BJ (cell line): ENCODE measurements around the gene MYO7B. TPM values are rescaled to one million over a fixed set of nuclear protein-coding genes. Genes with fewer than 3 reads are reported as not detected.

Experiments
- CTCF ChIA-PET: fragments of 350-600 bp; formaldehyde crosslinking; extraction: SDS; loops from one replicate; lab custom pipeline; 2021; ENCODE audit warnings: antibody characterized with exemption, inconsistent platforms; lab: Yijun Ruan, JAX
- POLR2A ChIA-PET: fragments of 300-600 bp; sonication (Branson Sonifier 250); formaldehyde crosslinking; extraction: SDS; loops from one replicate; lab custom pipeline; 2021; ENCODE audit warnings: antibody characterized with exemption; lab: Charles Lee
- DNase-seq: peaks from one replicate; pipeline ENCODE4 v3.0.0-alpha.2; 2011; ENCODE audit warnings: low read depth
- H3K27me3 ChIP-seq: 2 replicates; pipeline ENCODE4 v1.6.0; 2011; ENCODE audit warnings: low read length; ENCODE audit not compliant: control insufficient read depth, insufficient read depth
- H3K36me3 ChIP-seq: 2 replicates; pipeline ENCODE4 v1.5.1; 2011; ENCODE audit warnings: low read length; ENCODE audit not compliant: control insufficient read depth, insufficient read depth
- H3K4me3 ChIP-seq: 2 replicates; pipeline ENCODE4 v1.5.1; 2011; ENCODE audit warnings: low read depth, mild to moderate bottlenecking, control low read depth, low read length
- polyA plus RNA-seq: library from polyadenylated mRNA; depleted of rRNA; stranded (reverse); fragments of >200 nt; gene quantifications from 2 replicates; pipeline ENCODE4 v1.2.3, GENCODE V29; 2011
- TF ChIP-seq, protein P1 (sequence below): IDR thresholded peaks from 2 replicates; pipeline ENCODE4 v1.5.1; 2011; ENCODE audit warnings: low read depth, mild to moderate bottlenecking, control low read depth, inconsistent platforms, low read length, moderate library complexity; ENCODE audit not compliant: insufficient read depth

MYO7B gene
- polyA plus RNA-seq, 1 experiment, result 0.36 TPM

DNA sequence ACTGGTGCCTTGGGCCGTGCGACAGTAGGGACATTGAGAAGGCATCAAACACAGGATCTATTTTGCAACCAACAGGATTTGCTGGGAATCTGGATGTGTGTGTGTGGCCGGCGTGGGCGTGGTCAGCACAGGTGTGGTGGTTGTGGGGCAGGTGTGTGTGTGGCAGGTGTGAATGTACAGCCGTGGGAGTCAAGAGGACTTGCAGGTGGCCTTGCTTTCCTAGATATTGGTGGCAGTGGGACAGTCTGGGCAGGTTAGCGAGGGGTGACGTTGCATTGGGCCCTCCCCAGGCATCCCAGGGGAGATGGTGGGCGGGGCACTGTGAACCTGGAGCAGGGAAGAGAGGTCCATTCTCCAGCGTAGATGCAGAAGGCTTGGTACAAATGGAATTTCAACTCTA lies 143.0 kb downstream of the MYO7B start:
- TF ChIP-seq, protein P1, sequence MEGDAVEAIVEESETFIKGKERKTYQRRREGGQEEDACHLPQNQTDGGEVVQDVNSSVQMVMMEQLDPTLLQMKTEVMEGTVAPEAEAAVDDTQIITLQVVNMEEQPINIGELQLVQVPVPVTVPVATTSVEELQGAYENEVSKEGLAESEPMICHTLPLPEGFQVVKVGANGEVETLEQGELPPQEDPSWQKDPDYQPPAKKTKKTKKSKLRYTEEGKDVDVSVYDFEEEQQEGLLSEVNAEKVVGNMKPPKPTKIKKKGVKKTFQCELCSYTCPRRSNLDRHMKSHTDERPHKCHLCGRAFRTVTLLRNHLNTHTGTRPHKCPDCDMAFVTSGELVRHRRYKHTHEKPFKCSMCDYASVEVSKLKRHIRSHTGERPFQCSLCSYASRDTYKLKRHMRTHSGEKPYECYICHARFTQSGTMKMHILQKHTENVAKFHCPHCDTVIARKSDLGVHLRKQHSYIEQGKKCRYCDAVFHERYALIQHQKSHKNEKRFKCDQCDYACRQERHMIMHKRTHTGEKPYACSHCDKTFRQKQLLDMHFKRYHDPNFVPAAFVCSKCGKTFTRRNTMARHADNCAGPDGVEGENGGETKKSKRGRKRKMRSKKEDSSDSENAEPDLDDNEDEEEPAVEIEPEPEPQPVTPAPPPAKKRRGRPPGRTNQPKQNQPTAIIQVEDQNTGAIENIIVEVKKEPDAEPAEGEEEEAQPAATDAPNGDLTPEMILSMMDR, result no peak

GRCh38 chr2:127678991-127679390 lies 143.5 kb downstream of the MYO7B start:
- H3K27me3 ChIP-seq, result peaks cover 12% of the 10 kb centered on the region
- CTCF ChIA-PET, result no interaction called here
- H3K36me3 ChIP-seq, result no peaks in the 10 kb centered on the region
- TF ChIP-seq, protein P1, result no peak
- POLR2A ChIA-PET, result no interaction called here
- H3K4me3 ChIP-seq, result no peak overlapping the region
- no peak for DNase-seq

More for the DNA sequence above, 143.0 kb downstream of the MYO7B start:
- DNase-seq, result no peak
- no peak overlapping the region for H3K4me3 ChIP-seq
- CTCF ChIA-PET, result no interaction called here
- H3K36me3 ChIP-seq, result no peaks in the 10 kb centered on the region
- POLR2A ChIA-PET, result no interaction called here
- peaks cover 12% of the 10 kb centered on the region for H3K27me3 ChIP-seq

DNA sequence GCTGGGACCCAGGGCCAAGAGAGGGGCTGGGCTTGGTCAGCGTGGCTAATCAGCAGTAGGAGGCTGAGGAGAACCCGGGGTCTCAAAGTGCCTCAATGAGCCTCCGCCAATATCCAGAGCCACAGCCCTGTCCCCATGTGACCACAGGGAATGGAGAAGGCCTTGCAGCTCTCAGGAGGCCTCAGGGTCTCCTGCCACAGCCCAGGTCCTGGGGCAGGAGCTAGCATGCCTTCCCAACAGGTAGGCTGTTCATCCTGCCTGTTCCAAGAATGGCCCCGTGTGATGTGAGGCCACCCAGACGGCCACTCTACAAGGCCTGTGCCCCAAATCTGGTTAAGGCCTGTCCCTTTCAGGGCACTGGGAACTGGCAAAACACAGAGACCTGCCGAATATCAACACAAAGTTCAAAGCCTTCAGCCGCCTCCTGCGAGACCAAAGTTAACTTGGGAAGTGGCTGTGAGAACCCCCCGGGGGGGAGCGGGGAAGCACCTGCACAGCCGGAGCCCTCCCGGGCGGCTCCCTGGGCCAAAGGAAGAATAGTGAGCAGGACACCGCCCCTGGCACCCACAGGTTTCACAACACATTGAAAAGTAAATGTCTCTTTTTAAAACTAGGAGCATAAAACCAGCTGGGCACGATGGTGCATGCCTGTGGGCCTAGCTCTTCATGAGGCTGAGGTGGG lies 144.3 kb downstream of the MYO7B start:
- DNase-seq, result no peak
- TF ChIP-seq, protein P1, result no peak
- CTCF ChIA-PET, result interaction anchor here (0.9 to 1.4 kb wide), 2 partner anchors 17 to 89 kb away, joined by 3 to 4 read pairs; no protein-coding TSS in a partner anchor

GRCh38 chr2:127680706-127681287 lies 145.3 kb downstream of the MYO7B start:
- H3K4me3 ChIP-seq, result no peak overlapping the region
- POLR2A ChIA-PET, result no interaction called here
- H3K27me3 ChIP-seq, result peaks cover 12% of the 10 kb centered on the region
- TF ChIP-seq, protein P1, result no peak
- DNase-seq, result no peak
- H3K36me3 ChIP-seq, result no peaks in the 10 kb centered on the region
- CTCF ChIA-PET, result interaction anchor here (0.6 to 1.4 kb wide), 3 partner anchors 16 to 90 kb away, joined by 3 to 4 read pairs (median 3); no protein-coding TSS in a partner anchor

More for the DNA sequence above, 144.3 kb downstream of the MYO7B start:
- Histone ChIP-seq H3K27me3 (peaks cover 12% of the 10 kb centered on the region), H3K36me3 (no peaks in the 10 kb centered on the region), H3K4me3 (no peak overlapping the region)
- POLR2A ChIA-PET, result no interaction called here

DNA sequence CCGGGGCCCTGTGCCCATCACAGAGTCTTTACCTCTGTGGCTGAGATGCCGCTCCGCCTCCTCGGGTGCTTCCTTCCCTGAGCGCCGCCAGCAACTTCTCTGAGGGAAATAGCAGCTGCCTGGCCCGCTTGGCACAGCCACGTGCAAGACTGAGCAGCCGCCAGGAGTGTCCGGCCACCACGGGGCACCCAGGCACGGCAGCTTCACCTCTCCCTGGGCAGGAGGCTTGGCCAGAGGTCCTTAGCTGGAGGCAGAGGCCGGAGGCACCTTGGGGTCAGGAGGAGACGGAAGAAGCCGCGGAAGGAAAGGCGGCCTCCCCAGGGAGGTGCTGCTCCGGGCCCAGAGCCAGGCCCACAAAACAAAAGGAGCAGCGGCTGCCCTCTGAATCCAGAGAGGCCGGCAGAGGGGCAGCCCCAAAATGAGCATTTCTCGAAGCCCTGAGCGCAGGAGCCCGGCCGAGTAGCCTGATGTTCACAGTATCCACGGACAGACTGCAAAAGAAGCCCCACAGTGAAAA lies 145.9 kb downstream of the MYO7B start:
- Histone ChIP-seq H3K27me3 (peaks cover 12% of the 10 kb centered on the region), H3K36me3 (no peaks in the 10 kb centered on the region), H3K4me3 (no peak overlapping the region)
- CTCF ChIA-PET, result interaction anchor here (0.6 to 2.0 kb wide), 2 partner anchors 14 to 90 kb away, joined by 3 to 12 read pairs; no protein-coding TSS in a partner anchor
- no peak for DNase-seq
- TF ChIP-seq, protein P1, result no peak
- POLR2A ChIA-PET, result no interaction called here
